ENCODE results near the gene ABHD17A. TPM values are rescaled to one million over a fixed set of nuclear protein-coding genes. Genes with fewer than 3 reads are reported as not detected.

Gene ABHD17A
- total and polyA plus RNA-seq, 9 of the 15 experiments (the other 6 are each of a cell fraction or from before 2014, with no cell fraction given): 0.04 to 135 (median 21.8) TPM; not detected in 1

DNA sequence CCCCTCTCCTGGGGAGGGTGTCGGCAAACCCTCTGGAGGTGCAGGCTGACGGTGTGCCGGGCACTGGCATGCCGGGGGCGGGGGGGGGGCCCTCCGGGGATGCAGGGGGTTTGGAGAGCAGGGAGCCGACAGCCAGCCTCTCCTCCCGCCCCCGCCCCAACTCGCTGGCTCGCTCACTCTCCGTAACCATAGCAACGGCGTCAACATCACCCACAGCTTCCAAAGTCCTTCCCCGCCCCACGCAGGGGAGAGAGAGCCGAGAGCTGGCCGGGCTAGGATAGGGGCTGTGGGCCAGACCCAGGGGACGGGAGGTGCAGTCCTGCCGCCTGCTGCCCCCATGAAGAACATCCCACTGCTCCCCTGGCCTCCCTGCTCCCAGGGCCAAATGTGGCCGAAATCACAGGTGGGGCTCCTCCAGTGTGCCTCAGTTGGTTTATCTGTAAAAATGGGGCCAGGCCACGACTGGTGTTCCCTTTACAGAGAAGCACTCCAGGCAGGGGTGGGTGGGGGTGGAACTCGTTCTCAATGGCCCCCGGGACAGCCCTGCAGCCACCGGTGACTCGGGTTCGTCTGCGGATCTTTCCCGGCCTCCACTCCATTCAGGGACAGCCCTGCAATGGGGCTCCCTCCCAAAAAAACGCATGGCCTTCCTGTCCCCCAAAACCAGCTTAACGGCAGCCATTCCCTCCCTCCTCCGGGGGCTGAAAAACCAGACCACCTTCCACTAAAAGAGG lies 25.1 kb downstream of the ABHD17A start:
- no TSS peak for BruUV-seq (replicated peaks)
- ATAC-seq (no peak), FAIRE-seq (peak; percentile 82), DNase-seq (ENCODE audit: extremely low read depth in 1 of 4, low spot score in 3 of 4) (peak in 3 of 4 experiments; percentile 51 to 90 (median 71))
- H3K9me1 ChIP-seq (ENCODE audit: control insufficient read depth, insufficient read depth, low read length): peaks cover 5% of the 10 kb centered on the region
- H3K27me3 ChIP-seq (ENCODE audit: control insufficient read depth in 2 of 2, insufficient read depth in 2 of 2, low read length in 2 of 2): no peaks in the 10 kb centered on the region
- H3K36me3 ChIP-seq (ENCODE audit: control insufficient read depth, insufficient read depth, low read length): no peaks in the 10 kb centered on the region; the same call in 2 of the 3 replicates
- in situ Hi-C loops (cut with MboI) (no loop called here), intact Hi-C loops (cut with micrococcal nuclease) (no loop called here)
- H3K4me2 ChIP-seq (ENCODE audit: insufficient read depth, low read length): peak overlapping the region; percentile 82
- peak overlapping the region; percentile 60 for H3K27ac ChIP-seq (ENCODE audit: extremely low read depth, low read depth, low read length)
- H3K9ac ChIP-seq (ENCODE audit: insufficient read depth in 1 of 2, low read depth in 2 of 2, low read length in 2 of 2): peak overlapping the region; percentile 84 to 97
- H4K20me1 ChIP-seq (replicated peaks; ENCODE audit: control insufficient read depth, insufficient read depth, low read length): peaks cover 28% of the 10 kb centered on the region
- POLR2A ChIA-PET: interaction anchor here (0.6 kb wide), 1 partner anchor 318 kb away, joined by 3 read pairs; no protein-coding TSS in a partner anchor
- H3K79me2 ChIP-seq (ENCODE audit: control insufficient read depth, insufficient read depth, low read length): peaks cover 80% of the 10 kb centered on the region
- no peaks in the 10 kb centered on the region for H3K9me3 ChIP-seq (replicated peaks; ENCODE audit: control insufficient read depth, insufficient read depth, low read depth, low read length)
- 8% methylated on average over 15 of the region's 32 CpGs for WGBS (ENCODE audit: insufficient coverage, low coverage, missing lambda C conversion rate)
- CTCF ChIA-PET (ENCODE audit: low intra/inter-chr PET ratio): no interaction called here
- peak overlapping the region; percentile 95 for H3K4me3 ChIP-seq
- no peak overlapping the region for H2AFZ ChIP-seq (ENCODE audit: low read depth, low read length)
- H3K4me1 ChIP-seq (replicated peaks in 1 of 2; ENCODE audit: control insufficient read depth in 2 of 2, insufficient read depth in 2 of 2, low read length in 2 of 2): peaks cover 52 to 83% of the 10 kb centered on the region in 2 experiments
- no peak for TF ChIP-seq RBM17 (IDR thresholded peaks at IDR 0.05; ENCODE audit: borderline replicate concordance, low read depth, low read length)
- no peak for TF ChIP-seq ZKSCAN8 (CRISPR knock-in tag; IDR thresholded peaks at IDR 0.05)
- TF ChIP-seq SP2 (IDR thresholded peaks at IDR 0.05; ENCODE audit: extremely low read depth, low read depth, low read length, poor library complexity, severe bottlenecking): no peak
- no peak for TF ChIP-seq RAD51 (IDR thresholded peaks at IDR 0.05; ENCODE audit: borderline replicate concordance, low read depth)
- TF ChIP-seq MXI1 (IDR thresholded peaks at IDR 0.05; ENCODE audit: low read depth, low read length): peak; percentile 49
- TF ChIP-seq BMI1 (IDR thresholded peaks at IDR 0.05; ENCODE audit: low read length): peak; percentile 89
- no peak for TF ChIP-seq MIER1 (IDR thresholded peaks at IDR 0.05; ENCODE audit: low read depth)
- TF ChIP-seq WHSC1 (IDR thresholded peaks at IDR 0.05; ENCODE audit: low read length): no peak
- TF ChIP-seq, protein P1, sequence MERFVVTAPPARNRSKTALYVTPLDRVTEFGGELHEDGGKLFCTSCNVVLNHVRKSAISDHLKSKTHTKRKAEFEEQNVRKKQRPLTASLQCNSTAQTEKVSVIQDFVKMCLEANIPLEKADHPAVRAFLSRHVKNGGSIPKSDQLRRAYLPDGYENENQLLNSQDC (CRISPR knock-in tag; IDR thresholded peaks at IDR 0.05): no peak
- no peak for TF ChIP-seq ZNF77 (CRISPR knock-in tag; IDR thresholded peaks at IDR 0.05)
- no peak for TF ChIP-seq FOXM1 (IDR thresholded peaks at IDR 0.05; ENCODE audit: low read depth)
- TF ChIP-seq FOXM1 (CRISPR knock-in tag; IDR thresholded peaks at IDR 0.05; ENCODE audit: low read depth): no peak
- TF ChIP-seq, protein P2, sequence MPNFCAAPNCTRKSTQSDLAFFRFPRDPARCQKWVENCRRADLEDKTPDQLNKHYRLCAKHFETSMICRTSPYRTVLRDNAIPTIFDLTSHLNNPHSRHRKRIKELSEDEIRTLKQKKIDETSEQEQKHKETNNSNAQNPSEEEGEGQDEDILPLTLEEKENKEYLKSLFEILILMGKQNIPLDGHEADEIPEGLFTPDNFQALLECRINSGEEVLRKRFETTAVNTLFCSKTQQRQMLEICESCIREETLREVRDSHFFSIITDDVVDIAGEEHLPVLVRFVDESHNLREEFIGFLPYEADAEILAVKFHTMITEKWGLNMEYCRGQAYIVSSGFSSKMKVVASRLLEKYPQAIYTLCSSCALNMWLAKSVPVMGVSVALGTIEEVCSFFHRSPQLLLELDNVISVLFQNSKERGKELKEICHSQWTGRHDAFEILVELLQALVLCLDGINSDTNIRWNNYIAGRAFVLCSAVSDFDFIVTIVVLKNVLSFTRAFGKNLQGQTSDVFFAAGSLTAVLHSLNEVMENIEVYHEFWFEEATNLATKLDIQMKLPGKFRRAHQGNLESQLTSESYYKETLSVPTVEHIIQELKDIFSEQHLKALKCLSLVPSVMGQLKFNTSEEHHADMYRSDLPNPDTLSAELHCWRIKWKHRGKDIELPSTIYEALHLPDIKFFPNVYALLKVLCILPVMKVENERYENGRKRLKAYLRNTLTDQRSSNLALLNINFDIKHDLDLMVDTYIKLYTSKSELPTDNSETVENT (CRISPR knock-in tag; IDR thresholded peaks at IDR 0.05): no peak
- TF ChIP-seq ATF7 (IDR thresholded peaks at IDR 0.05): no peak
- peak; percentile 99 for TF ChIP-seq FOXJ2 (tag; IDR thresholded peaks at IDR 0.05)
- no peak for TF ChIP-seq ARID1B (IDR thresholded peaks at IDR 0.05)
- no peak for TF ChIP-seq SNIP1 (IDR thresholded peaks at IDR 0.05; ENCODE audit: low read depth)
- no peak for TF ChIP-seq DIDO1 (tag; IDR thresholded peaks at IDR 0.05; ENCODE audit: low read depth)
- TF ChIP-seq HDAC1 (IDR thresholded peaks at IDR 0.05): peak in 1 of 2 experiments; percentile 65; a peak in 2 of 4 replicates

All from K562 (cell line).